Nucleus accumbens (tissue), 56 donors: Measurements from ENCODE around the gene TMEM108.

Source experiments
- DNase-seq, 56 donors: peaks; one replicate each; lab custom pipeline; 2025; lab: John Stamatoyannopoulos, UW

The TMEM108 gene

GRCh38 chr3:133444423-133444774 lies 406.2 kb downstream of the TMEM108 start:
- no peak for DNase-seq

GRCh38 chr3:133445108-133445507 lies 406.9 kb downstream of the TMEM108 start:
- DNase-seq, result no peak
